NCI-H2081 treated with DMSO at 0.1 percent for 48 hours (cell line): ENCODE measurements around the gene STAC2.

Experiments
- DNase-seq: peaks from one replicate; lab custom pipeline; 2025; lab: John Stamatoyannopoulos, UW

STAC2 gene

DNA sequence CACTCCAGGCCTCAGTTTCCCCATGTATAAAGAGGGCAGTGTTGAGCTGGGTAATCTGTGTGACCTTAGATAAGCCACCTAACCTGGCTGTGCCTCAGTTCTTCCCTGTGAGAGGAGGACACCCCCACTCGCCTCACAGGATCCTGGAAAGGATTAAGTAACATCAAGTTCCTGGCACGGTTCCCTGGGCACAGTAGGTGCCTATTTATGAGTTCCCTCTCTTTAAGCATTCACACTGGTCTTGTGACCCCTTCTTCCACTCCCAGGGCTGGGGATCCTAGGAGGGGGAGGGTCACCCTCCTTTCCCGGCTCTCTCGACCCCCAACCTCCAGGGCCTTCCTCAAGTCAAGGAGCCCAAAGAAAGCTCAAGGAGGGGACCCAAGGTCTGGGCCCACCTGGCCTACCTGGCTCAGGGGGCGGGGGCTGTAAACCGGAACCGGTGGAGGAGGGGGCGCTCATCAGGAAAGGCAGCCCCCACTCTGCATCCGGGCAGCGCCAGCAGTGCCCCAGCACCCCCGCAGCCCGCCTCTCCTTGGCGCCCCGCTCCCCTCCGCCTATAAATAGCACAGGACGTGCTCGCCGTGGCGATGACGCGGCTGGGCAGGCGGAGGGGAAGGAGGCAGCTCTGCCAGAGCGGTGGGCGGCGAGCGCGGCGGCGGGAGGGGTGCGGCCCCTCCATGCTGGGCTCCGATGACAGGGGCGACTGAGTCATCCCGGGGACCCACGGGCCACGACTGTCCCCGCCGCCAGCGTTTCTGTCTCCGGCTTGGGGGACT, 16.2 kb downstream of the STAC2 start:
- no peak for DNase-seq

DNA sequence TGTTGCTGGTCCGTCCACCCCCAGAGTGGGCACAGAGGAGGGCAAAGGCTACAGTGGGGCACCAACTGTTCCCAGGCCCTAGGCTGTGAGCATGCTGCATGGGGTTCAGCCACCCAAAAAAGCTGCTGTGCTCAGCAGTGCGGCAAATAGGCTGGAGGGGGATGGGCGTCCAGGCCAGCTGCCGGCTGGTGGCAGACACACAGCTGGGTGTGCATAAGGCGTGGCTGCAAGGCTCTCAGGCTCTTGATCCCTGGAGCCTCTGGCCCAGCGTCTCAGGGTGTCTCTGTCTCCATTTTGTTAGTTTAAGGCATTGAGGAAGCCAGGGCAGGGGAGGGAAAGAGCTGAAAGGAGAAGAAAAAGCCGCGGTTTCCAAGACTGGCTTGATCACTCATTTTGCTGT, 16.9 kb downstream of the STAC2 start:
- no peak for DNase-seq

DNA sequence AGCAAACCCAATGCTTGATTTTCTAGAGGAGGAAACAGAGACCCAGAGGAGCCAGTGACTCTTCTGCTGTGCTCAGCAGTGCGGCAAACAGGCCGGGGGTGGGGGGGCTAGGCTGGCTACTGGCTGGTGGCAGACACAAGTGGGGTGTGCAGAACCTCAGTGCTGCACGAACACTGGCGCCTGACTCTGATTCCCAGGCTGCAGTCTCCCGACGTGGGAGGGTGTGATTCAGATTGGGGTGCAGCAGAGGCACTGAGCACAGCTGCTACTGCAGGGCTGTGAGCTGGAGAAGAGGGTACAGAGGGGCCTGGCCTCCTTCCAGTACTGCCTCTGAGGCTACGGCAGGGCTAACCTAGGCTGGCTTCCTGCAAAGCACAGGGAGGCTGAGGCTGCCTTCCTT, 17.6 kb downstream of the STAC2 start:
- no peak for DNase-seq

DNA sequence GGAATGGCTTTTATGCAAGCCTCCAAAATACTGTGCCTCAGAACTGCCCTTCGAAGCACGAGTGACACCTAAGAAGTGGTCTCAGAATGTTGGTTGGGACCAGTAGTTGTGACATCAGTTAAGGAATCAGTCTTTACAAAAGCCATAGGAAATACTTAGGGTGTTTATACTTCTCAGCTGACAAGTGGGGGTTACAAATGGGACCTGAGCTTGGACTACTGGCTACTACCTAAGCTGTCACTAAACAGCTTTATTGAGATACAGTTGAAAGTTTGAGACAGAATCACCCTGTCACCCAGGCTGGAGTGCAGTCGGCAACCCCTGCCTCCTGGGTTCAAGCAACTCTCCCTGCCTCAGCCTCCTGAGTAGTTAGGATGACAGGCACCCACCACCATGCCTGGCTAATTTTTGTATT, 20.6 kb downstream of the STAC2 start:
- no peak for DNase-seq

DNA sequence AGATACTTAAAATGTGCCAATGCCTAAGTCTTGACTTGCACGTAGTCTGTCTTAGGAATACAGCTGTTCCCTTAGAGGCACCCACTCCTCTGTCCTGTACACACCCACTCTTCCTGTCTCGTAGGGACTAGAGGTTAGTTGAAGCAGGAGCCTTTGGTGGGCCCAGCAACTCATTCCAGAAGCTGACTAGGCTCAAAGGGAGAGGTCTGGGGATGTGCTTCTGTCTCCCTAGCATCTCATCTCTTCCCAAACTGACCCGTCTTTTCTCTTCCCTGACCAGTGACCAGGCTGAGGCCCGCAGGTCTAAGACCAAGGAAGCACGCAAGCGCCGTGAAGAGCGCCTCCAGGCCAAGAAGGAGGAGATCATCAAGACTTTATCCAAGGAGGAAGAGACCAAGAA, 21.5 kb downstream of the STAC2 start:
- no peak for DNase-seq

DNA sequence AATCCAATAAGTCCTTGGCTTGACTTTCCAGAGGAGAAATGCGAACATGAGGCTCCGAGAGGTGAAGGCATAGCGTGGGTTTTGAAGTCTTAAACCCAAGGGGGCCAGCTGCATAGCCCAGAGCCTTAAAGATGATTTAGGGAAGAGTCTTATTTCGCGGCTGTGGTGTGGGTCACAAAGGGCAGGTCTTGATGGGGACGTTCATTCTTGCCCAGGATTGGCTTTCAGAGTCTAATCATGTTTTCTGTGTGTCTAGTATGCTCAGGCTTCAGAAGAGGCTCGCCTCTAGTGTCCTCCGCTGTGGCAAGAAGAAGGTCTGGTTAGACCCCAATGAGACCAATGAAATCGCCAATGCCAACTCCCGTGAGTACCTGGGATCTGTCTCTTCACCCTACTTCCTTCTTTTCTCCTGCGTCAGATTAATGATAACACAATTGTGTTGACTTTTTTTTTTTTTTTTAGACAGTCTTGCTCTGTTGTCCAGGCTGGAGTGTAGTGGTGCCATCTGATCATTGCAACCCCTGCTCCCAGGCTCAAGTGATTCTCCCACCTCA, 24.7 kb downstream of the STAC2 start:
- no peak for DNase-seq

DNA sequence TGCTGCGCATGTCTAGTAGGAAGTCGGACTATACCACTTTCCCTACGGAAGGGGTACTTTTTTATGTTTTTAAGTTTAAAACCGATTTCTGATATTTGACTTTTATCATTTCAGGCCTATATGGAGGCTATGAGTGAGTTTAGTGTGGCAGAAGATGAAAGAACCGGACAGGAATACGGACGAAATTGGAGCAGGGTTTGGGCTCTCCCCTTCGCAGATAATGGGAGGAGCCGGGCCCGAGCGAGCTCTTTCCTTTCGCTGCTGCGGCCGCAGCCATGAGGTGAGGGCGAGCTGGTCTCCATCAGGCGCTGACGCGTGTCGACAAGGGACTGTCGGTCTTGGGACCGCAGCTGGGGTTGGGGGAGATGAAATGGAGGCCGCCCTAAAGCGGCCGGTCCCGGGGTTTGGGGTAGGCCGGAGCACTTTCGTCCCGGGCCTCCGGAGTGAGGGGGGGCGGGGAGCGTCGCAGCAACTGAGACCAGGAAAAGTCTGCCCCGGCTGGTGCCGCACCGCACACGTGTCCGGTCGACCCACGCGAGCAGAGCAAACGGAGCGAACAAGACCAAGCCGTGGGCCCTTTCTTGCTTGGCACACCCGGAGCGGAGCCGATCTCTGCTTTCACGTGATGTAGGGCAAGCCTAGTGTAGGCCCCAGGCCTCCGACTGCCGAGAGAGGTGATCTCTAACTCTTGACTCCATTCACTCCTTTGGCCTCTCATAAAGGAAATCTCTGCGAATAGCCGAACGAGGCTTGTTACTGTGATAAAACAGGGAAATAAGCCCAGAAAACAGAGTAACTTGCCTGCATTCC, 25.5 kb downstream of the STAC2 start, which contains the start of gene RPL19:
TSS of gene RPL19 (plus strand) at position 214 of the 810 bp plus-strand sequence. CDS start at position 276, 62 bp downstream.
- peak; percentile 87 for DNase-seq

DNA sequence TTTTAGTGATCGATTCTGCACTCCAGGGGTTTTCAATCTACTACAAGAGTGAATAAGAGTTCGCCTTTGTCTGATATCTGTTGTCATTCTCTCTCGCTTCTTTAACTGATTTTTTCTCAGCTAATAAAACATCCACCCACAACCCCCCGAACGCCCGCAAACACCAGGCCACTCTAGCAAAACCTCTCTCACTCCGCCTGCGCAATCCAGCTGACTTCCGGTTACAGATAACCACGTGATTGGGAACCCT, 26.0 kb downstream of the STAC2 start:
- no peak for DNase-seq

DNA sequence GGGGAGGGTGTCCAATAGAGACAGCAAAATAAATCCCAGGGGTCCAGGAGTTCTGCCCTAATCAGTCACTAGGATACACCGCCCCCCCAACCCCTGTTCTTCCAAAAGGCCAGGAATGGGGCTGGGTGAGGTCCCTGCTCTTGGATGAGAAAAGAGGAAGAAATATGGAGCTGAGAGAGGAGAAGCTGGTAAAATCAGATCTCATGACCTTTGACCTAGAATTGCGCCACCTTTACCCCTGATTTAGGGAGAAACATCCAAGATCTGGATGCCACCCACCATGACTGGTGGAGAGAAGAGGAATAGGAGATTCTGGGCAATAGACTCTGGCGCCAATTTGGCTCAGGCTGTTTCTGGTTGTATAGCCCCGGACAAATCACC, 27.6 kb downstream of the STAC2 start:
- no peak for DNase-seq

DNA sequence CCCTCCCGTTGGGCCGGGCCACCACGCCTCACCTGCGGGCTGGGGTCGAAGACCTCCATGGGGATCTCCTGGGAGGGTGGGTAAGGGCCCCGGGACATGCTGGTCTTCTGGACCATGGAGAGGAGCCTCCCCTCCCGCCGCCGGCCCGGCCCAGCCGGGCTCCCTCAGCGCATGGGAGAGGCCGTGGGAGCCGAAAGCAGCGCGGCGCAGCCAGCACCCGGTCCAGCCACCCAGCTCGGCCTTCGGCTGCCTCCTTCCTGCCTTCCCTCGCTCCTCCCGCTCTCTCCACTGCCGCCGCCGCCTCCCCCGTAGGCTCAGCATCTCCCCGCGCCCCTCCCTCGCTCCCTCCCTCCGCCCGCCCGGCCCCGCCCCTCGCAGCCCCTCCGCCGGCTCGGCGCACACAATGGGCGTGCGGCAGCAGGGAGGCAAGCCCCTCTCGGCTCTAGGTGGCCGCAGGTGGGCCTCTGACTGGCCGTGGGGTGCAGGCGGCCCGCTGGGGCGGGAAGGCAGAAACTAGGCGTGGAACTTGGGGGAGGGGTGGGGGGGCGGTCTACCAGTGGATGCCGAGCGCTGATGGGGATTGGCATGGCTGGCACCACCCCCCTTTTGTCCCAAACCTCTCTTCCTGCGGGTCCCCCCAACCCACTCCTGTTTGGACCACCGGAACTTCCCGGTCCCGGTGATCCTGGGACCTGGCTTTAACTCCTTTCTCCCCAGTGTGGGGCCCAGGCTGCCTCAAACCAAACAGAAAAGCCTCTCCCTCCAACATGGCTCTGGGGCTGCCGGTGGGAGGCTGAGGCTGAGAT, 28.2 kb downstream of the STAC2 start, which contains the start of gene CACNB1:
TSS of gene CACNB1 (minus strand) at position 290 of the 806 bp plus-strand sequence. CDS start at position 116, 174 bp downstream.
- DNase-seq: no peak

DNA sequence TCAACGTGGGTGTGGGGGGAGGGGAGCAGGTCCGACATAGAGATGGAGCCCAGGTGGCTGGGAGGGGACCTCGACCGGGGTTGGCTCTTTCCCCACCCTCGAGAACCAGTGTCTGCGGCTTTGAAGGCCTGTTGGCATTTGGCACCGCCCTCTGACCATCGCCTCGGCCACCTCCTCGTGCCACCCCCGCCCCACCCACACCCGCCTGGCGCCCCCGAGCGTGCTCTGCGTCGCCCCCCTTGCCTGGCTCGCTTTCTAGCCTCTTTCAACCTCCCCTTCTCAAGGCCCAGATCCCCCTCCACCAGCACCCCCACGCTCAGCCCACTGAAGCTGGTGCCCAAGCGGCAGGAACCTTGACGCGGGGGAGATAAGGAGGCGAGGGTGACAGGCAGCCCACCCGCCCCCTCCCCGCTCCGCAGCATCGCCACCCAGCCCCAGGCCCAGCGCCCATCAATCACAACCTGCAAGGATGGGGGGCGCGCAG, 28.9 kb downstream of the STAC2 start:
- no peak for DNase-seq

DNA sequence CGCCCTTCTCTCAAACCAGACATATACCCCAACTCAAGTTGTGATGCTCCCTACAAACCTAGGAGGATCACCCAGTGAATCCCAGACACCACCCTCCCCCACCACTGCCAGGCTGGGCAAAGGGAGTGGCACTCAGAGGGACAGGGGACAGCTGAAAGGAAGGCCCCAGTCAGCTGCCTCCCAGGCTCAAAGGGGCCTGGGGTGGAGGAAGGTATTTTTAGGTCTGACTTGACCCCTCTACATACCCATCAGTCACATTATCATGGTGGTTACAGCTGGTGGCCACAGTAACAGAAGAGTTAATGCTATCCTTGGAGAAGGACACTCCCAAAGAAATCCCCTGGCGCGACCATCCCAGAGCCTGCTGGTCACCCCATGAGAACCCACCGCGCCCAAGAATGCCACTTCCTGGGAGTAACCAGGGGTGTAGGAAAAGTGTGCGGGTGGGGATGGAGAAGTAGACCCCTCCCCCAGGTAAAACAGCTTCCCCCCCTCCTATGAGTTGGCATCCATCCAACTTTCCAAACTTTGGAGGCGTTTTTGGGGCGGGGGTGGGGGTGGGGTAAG, 29.4 kb downstream of the STAC2 start:
- DNase-seq: no peak

DNA sequence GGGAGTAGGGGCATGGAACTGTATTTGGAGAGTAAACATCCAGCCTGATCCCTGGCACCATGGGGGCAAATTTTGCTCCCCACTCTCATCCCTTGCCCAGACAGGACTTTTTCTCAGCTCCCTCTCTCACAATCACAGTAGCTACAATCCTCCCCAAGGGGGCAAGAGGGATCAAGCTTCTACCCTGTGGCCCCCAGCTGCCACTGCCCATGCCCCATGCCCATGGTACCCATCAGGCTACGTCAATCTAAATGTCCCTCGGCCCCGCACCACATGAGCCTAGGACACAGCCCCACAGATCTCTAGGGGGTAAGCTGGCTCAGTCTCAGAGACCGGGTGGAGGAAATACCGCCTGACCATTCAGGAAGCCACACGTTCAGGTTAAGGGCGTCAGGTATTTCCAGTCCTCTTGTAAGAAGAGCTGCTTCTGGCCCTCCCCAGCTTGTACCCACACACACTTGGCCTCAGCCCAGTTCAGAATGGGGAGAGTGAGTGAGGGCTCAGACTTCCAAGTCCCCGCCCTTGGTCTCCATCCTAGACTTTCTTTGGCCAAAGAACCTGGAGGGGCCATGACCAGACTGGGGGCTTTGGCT, 30.1 kb downstream of the STAC2 start:
- no peak for DNase-seq

DNA sequence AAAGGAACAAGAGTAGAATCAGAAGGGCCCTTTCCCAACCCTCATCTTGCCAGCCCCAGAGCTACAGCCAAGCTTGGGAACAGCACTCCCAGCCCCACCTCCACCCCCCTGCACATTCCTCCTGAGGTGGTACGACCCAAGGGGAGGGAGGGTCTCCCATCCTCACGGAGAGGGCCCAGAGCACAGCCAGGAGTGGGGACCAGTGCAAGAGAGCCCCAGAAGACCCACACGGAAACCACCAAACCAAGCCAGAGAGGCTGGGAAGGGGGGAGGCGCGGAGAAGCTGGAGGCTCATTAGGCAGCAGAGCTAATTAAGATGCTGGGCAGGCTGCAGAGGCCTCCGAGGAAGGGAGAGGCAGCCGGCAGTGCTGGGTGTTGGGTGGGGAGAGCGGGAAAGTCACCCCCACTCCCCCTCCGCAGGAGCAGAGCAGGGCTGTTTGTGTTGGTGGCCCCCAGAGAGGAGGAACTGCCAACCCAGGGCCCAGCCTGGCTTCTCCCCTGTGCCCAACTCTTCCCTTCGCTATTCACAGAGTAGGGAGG, 30.7 kb downstream of the STAC2 start:
- no peak for DNase-seq

DNA sequence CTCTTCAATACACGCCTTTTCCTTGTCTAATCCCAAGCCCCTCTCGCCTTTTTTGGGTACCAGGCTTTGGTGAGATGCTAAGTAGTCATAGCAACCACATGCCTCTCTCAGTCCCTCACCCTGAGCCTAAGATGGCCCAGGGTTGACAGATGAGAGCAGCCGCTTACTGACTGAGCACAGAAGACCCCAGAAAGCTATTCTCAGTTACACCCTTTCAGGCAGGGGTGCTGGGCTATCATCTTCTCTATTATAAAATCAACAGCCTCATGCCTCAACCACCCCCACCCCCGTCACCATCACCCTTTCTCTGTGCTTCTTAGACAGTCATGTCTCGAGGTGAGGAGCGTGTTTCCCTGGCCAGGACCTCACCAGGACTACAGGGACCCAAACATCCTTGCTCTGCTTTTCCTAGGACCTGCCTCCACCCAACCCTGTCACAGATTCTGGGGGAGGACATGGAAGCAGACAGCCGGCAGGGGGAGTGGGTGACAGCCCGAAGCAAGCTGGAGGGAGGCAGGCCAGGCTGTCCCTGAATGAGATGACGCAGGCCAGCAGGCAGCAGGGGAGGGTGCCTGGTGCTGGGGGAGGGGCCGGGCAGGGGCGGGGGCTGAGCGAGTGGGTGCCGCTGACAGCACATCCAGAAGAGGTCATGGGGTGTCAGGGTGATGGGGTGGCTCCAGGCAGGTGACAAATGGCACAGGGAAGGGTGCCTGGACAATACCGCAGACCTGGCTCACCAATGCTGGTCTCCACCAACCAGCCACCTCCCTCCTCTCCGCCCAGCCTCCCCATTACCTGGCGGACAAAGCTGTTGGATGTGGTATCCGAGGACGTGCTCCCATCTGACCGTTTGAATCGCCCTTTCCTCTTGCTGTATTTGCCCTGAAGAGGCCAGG, 31.4 kb downstream of the STAC2 start:
- no peak for DNase-seq

DNA sequence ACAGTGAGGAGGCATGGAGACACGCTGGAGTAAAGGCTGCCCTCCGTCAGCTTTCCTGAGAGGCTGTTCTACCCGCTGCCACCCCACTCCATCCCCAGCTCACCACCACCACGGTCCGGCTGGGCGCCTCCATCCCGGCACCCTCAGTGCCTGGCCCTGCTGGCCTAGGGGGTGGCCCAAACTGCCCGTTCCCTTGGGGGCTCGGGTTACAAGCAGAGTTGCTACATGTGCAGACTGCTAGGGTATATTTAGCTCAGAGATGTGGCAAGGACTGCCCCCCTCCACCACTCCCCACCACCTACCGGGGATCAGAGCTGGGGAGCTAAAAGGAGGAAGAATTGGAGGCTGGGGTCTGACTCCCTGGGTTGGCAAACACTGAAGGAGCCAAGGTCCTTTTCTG, 32.4 kb downstream of the STAC2 start:
- DNase-seq: no peak

DNA sequence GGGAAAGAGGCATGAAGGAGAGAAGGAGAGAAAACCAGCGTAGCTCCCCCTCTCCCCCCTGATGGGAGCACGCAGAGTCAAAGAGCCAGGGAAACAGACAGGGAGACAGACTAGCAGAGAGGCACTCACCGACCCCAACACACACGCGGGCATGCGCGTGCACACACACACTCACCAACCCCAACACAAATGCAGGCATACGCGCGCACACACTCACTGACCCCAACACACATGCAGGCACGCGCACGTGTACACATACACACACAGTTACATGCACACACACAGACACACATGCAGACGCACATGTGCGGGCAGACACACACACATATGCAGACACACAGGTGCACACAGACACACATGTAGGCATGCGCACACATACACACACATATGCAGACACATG, 32.8 kb downstream of the STAC2 start:
- DNase-seq: no peak

DNA sequence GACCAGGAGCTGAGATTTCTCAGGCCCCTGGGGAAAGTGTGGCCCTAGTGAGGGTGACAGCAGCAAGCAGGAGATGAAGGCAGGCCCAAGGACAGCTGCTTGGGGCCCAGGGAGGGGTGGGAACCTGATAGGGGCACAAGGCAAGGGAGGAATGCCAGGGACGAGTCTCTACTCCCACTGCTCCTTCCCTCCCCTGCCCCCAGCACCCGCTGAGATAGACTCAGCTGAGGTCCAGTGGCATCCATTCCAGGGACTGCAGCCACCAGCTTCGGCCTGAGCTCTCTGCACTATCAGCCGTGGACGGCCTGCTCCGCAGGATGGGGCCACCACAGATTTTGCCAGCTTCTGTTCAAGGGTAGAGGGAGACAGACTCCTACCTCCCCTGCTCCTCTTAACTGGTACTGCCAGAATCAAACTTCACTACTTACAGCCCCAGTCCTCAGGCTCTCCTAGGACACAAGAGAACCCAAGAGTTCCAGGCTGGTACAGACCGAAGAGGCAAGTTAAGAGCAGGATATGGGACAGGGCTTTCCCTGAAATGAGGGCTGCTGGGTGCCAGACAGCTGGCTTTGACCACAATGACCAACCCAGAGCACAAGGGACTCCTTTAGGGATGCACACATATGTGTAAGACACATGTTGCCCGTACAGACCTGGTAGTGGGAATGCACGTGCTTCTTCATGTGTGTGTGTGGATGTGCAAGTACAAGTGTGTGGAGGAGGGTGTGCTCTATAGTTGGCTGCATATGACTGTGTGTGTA, 33.8 kb downstream of the STAC2 start:
- DNase-seq: no peak

DNA sequence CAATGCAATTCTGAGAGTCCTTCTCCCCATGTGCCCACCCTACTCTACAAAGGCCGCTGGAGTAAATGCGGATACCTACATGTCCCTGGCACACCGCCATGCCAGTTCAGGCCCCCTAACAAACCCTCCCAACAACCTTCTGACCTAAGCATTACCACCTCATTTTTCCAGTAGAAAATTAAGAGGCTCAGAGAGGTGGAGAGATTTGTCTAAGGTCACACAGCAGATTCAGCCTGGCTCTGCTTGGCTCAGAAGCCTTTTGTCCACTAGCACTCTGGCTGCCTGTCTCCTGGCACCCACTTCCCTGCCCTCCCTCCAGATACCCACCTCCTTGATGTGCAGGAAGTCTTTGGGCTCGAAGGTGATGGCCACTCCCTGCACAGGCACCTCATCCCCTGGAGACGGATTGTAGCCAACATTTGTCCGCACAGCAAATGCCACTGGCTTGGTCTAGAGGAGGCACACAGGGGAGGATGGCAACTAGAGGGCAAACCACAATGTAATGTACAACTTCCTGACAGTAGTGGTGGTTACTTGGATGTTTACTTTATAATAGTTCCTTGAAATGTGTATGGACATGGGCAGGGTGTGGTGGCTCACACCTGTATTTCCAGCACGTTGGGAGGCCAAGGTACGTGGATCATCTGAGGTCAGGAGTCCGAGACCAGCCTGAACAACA, 38.5 kb downstream of the STAC2 start:
- DNase-seq: no peak
